K562 (cell line): ENCODE results near the gene GFI1B. TPM values are rescaled to one million over a fixed set of nuclear protein-coding genes. Genes with fewer than 3 reads are reported as not detected.
A peak's percentile ranks its signal among the peaks of the same experiment; 100 is the strongest.

Experiments
- CREM ChIP-seq: IDR thresholded peaks from 2 replicates; pipeline ENCODE4 v1.6.1; 2014; ENCODE audit warnings: antibody characterized with exemption, low read depth
- E2F3 ChIP-seq: fragments of 250-450 bp; sonication (Bioruptor Pico); IDR thresholded peaks from 2 replicates; pipeline ENCODE4 v1.4.0; 2020; ENCODE audit warnings: mild to moderate bottlenecking
- E2F8 ChIP-seq: fragments of 450-650 bp; IDR thresholded peaks from 2 replicates; pipeline ENCODE4 v1.7.1; 2018; ENCODE audit warnings: mild to moderate bottlenecking, low read depth; ENCODE audit not compliant: partially characterized antibody
- HDAC6 ChIP-seq: IDR thresholded peaks from 2 replicates; pipeline ENCODE4 v1.6.1; 2012; ENCODE audit warnings: low read depth, mild to moderate bottlenecking, control low read depth, inconsistent platforms, low read length, moderate library complexity
- POLR2H ChIP-seq: IDR thresholded peaks from 2 replicates; pipeline ENCODE4 v1.6.1; 2016; ENCODE audit warnings: missing genetic modification characterization, low read depth, mild to moderate bottlenecking, control low read depth, missing compliant biosample characterization, moderate library complexity
- TCF7 ChIP-seq: sonication (generic); IDR thresholded peaks from 2 replicates; pipeline ENCODE4 v1.6.1; 2016; ENCODE audit warnings: antibody characterized with exemption, borderline replicate concordance
- THRB ChIP-seq: fragments of 450-650 bp; formaldehyde crosslinking; conservative IDR thresholded peaks from 2 replicates; pipeline ENCODE4 v1.4.0; 2022; ENCODE audit warnings: mild to moderate bottlenecking, missing genetic modification characterization
- ZKSCAN8 ChIP-seq: fragments of 200-800 bp; sonication (Bioruptor generic); IDR thresholded peaks from 2 replicates; pipeline ENCODE4 v1.6.1; 2016; ENCODE audit warnings: missing genetic modification characterization, missing compliant biosample characterization
- ZNF318 ChIP-seq, 2 experiments: fragments of 450-650 bp; IDR thresholded peaks; 2 replicates each; pipeline ENCODE4 v1.6.1; 2016; ENCODE audit warnings: mild to moderate bottlenecking in 2 of 2, borderline replicate concordance in 1 of 2, low read depth in 1 of 2, moderate library complexity in 1 of 2
- ZNF778 ChIP-seq: fragments of 450-650 bp; formaldehyde crosslinking; IDR thresholded peaks from 2 replicates; pipeline ENCODE4 v1.4.0; 2020; ENCODE audit warnings: mild to moderate bottlenecking, moderate library complexity
- polyA plus RNA-seq, 8 experiments: library from polyadenylated mRNA; depleted of rRNA in 4 of 8; stranded (reverse) in 5 of 8; unstranded in 3 of 8; fragments of >200 nt; fragmentation: Nextera tagmentation in 2 of 8; fragmentation: Illumina TruSeq in 1 of 8; extraction: Ambion mirVana in 2 of 8; extraction: Trizol in 1 of 8; gene quantifications; 2 replicates each; pipeline versions ENCODE4 v1.2.1 to v1.2.3, GENCODE V29; 2011 to 2014; ENCODE audit warnings: inconsistent platforms in 1 of 8, missing spikeins in 1 of 8
- total RNA-seq, 7 experiments: library from RNA; depleted of rRNA in 6 of 7; stranded (reverse); fragments of >200 nt in 6 of 7; fragmentation: Illumina TruSeq in 2 of 7; extraction: Trizol in 2 of 7; gene quantifications; 2 replicates each; pipeline versions ENCODE4 v1.2.1 to v1.2.3, GENCODE V29; 2011 to 2021; ENCODE audit warnings: low replicate concordance in 1 of 7
- TF ChIP-seq, protein P1 (sequence below): fragments of 450-650 bp; IDR thresholded peaks from one replicate; pipeline ENCODE4 v1.6.1; 2018; ENCODE audit warnings: mild to moderate bottlenecking, moderate library complexity; ENCODE audit not compliant: partially characterized antibody

Gene GFI1B
- total and polyA plus RNA-seq, 9 of the 15 experiments (the other 6 are each of a cell fraction or from before 2014, with no cell fraction given): 8.0 to 75.7 (median 34.5) TPM

DNA sequence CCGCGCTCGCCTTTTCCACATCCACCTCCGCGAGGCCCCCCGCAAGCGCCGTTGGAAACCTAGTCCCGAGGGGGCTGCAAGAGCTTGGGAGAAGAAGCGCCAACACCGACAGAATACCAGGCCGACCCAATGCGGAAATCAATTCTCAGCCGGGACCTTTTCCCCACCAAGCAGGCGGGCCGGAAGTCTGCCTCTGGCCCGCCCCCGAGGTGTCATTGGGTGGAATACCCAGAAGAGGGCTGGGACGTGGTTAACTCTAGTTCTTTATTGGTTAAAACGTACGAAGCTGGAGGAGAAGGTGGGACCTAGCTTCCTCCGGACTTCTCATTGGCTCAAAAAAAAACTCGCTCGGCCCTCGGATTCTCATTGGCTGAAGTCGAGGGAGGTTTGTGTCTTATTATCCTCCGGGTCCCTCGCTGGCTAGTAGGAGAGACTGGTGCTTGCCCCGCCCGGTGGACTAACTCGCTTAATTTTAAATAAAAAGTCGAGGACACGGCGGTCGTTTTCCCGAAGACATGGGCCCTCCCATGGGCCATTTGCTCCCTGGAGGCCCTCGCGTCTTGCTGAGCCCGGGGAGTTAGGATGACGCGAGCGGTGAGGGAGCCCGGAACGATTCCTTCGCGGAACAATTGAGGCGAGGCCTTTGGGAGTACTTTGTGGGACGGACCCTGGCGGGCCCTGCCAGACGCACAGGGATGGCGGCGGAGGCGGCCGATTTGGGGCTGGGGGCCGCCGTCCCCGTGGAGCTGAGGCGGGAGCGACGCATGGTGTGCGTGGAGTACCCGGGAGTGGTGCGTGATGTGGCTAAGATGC lies 52.0 kb downstream of the GFI1B start, which contains the start of gene GTF3C5 (continued):
- TF ChIP-seq ZNF778 (CRISPR knock-in tag) (no peak), HDAC6 (no peak), TCF7 (no peak), THRB (CRISPR knock-in tag) (no peak), ZNF318 (IDR thresholded peaks at IDR 0.05; ENCODE audit: borderline replicate concordance in 1 of 2, low read depth in 1 of 2) (no peak), CREM (peak; percentile 80), POLR2H (peak; percentile 74), E2F3 (peak; percentile 92), E2F8 (peak; percentile 68), ZKSCAN8 (CRISPR knock-in tag) (peak; percentile 56)
- TF ChIP-seq, protein P1, sequence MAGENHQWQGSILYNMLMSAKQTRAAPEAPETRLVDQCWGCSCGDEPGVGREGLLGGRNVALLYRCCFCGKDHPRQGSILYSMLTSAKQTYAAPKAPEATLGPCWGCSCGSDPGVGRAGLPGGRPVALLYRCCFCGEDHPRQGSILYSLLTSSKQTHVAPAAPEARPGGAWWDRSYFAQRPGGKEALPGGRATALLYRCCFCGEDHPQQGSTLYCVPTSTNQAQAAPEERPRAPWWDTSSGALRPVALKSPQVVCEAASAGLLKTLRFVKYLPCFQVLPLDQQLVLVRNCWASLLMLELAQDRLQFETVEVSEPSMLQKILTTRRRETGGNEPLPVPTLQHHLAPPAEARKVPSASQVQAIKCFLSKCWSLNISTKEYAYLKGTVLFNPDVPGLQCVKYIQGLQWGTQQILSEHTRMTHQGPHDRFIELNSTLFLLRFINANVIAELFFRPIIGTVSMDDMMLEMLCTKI: no peak
